Esophagus muscularis mucosa (tissue), 3 donors: ENCODE data around the gene CNTNAP4.

Source experiments
- POLR2AphosphoS5 ChIP-seq, 2 donors: sonication (generic); formaldehyde crosslinking; IDR thresholded peaks; one replicate each; pipeline ENCODE4 v1.6.1; 2017; ENCODE audit warnings: antibody characterized with exemption in 2 of 2
- TF ChIP-seq, protein P1 (sequence below), 3 experiments: fragments of 200-600 bp in 2 of 3; fragments of 450-650 bp in 1 of 3; sonication (generic) in 2 of 3; IDR thresholded peaks; one replicate each; pipeline ENCODE4 v1.5.1; 2017 to 2019; ENCODE audit warnings: antibody characterized with exemption in 3 of 3, mild to moderate bottlenecking in 2 of 3, moderate library complexity in 1 of 3

DNA sequence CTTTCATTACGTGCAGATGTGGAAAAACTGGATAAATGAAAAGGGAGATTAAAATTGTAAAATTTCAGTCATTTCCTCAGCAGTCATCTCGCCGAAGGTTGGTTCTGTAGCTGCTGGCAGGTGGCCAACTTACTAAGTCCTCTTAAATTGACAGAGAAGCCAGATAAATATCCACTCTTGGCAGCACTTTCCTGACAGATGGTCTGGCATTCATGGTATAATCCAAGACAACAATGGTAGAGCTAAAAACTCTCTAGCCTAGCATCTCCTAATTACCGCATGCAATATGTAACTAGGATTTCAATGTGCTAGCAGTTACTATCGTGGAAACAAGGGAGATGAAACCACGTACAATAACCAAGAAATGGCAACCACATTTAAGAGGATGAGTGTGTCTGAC is 306.3 kb downstream of the CNTNAP4 start:
- TF ChIP-seq POLR2AphosphoS5 (IDR thresholded peaks at IDR 0.05), result no peak
- TF ChIP-seq, protein P1, sequence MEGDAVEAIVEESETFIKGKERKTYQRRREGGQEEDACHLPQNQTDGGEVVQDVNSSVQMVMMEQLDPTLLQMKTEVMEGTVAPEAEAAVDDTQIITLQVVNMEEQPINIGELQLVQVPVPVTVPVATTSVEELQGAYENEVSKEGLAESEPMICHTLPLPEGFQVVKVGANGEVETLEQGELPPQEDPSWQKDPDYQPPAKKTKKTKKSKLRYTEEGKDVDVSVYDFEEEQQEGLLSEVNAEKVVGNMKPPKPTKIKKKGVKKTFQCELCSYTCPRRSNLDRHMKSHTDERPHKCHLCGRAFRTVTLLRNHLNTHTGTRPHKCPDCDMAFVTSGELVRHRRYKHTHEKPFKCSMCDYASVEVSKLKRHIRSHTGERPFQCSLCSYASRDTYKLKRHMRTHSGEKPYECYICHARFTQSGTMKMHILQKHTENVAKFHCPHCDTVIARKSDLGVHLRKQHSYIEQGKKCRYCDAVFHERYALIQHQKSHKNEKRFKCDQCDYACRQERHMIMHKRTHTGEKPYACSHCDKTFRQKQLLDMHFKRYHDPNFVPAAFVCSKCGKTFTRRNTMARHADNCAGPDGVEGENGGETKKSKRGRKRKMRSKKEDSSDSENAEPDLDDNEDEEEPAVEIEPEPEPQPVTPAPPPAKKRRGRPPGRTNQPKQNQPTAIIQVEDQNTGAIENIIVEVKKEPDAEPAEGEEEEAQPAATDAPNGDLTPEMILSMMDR (IDR thresholded peaks at IDR 0.05), result no peak
